ENCODE results near the gene COL24A1. TPM values are rescaled to one million over a fixed set of nuclear protein-coding genes. Genes with fewer than 3 reads are reported as not detected.
"Not testable (repeated sequence)": the region's sequence is repeated elsewhere in the genome, so short reads cannot be mapped to it uniquely, and the experiment has no call there.

COL24A1 gene
- total RNA-seq, 1 donor from 2014 or later, result not detected

GRCh38 chr1:85748120-85748519, 408.5 kb downstream of the COL24A1 start:
- intact Hi-C loops (cut with micrococcal nuclease), result no loop called here
- H3K4me3 Mint-ChIP-seq, result no peak overlapping the region
- no peaks in the 10 kb centered on the region for H3K36me3 Mint-ChIP-seq (ENCODE audit: low read depth)
- H3K27ac Mint-ChIP-seq, result no peak overlapping the region
- no peaks in the 10 kb centered on the region for H3K9me3 Mint-ChIP-seq
- H3K4me1 Mint-ChIP-seq (ENCODE audit: low read depth), result no peaks in the 10 kb centered on the region
- peaks cover 2% of the 10 kb centered on the region for H3K27me3 Mint-ChIP-seq (ENCODE audit: insufficient read depth)
- no peak for DNase-seq (ENCODE audit: low spot score)

GRCh38 chr1:85746777-85747176, 409.8 kb downstream of the COL24A1 start:
- Mint-ChIP-seq H3K27me3 (ENCODE audit: insufficient read depth) (peaks cover 8% of the 10 kb centered on the region), H3K4me1 (ENCODE audit: low read depth) (no peaks in the 10 kb centered on the region), H3K9me3 (no peaks in the 10 kb centered on the region), H3K27ac (no peak overlapping the region), H3K4me3 (no peak overlapping the region), H3K36me3 (ENCODE audit: low read depth) (no peaks in the 10 kb centered on the region)
- no peak for DNase-seq (ENCODE audit: low spot score)
- intact Hi-C loops (cut with micrococcal nuclease), result no loop called here

DNA sequence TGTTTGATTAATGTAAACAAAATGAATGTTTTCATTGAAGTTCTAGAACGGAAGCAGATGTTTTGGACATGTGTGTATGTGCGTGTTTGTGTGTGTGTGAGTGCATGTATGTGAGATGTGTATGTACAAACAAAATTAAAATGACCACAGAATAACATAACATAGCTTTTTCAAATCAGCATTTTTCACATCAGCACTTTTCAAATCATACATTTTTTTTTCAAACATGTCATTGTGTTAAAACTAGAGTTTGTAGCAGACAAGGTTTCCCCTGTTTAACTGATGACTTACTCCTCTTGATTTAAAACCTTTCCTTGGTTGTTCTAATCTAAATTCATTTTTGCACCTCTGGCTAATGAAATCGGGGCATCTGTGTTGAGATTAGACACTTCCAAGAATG, 412.8 kb downstream of the COL24A1 start:
- no peaks in the 10 kb centered on the region for H3K36me3 Mint-ChIP-seq (ENCODE audit: low read depth)
- DNase-seq (ENCODE audit: low spot score), result no peak
- H3K4me3 Mint-ChIP-seq, result no peak overlapping the region
- no peak overlapping the region for H3K27ac Mint-ChIP-seq
- no peaks in the 10 kb centered on the region for H3K4me1 Mint-ChIP-seq (ENCODE audit: low read depth)
- peaks cover 8% of the 10 kb centered on the region for H3K27me3 Mint-ChIP-seq (ENCODE audit: insufficient read depth)
- intact Hi-C loops (cut with micrococcal nuclease), result no loop called here
- no peaks in the 10 kb centered on the region for H3K9me3 Mint-ChIP-seq

DNA sequence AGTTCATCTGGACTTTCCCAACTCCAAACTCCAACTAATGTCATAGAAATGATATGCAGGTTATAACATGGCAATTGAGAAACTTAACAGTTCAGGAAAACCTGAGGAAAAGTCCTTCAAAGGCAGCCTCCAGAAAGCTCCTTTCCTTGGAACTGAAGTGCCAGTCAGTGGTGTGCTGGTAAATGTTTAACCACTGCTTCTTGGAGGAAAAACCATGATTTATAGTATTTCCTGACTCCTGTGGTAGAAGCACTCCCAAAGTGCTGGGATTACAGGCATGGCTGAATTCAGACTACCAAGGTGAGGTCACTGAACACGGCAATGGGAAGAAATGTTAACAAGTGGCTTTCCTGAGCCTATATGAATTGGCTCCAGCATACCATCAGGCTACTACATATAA, 421.6 kb downstream of the COL24A1 start:
- intact Hi-C loops (cut with micrococcal nuclease), result no loop called here
- Mint-ChIP-seq H3K36me3 (ENCODE audit: low read depth) (no peaks in the 10 kb centered on the region), H3K4me3 (no peak overlapping the region), H3K9me3 (no peaks in the 10 kb centered on the region), H3K4me1 (ENCODE audit: low read depth) (no peaks in the 10 kb centered on the region), H3K27me3 (ENCODE audit: insufficient read depth) (no peaks in the 10 kb centered on the region), H3K27ac (no peak overlapping the region)
- no peak for DNase-seq (ENCODE audit: low spot score)

GRCh38 chr1:85718678-85719340, 437.8 kb downstream of the COL24A1 start:
- peaks cover 16% of the 10 kb centered on the region for H3K9me3 Mint-ChIP-seq
- DNase-seq (ENCODE audit: low spot score), result no peak
- no peak overlapping the region for H3K27ac Mint-ChIP-seq
- peaks cover 5% of the 10 kb centered on the region for H3K4me1 Mint-ChIP-seq (ENCODE audit: low read depth)
- intact Hi-C loops (cut with micrococcal nuclease), result no loop called here
- no peaks in the 10 kb centered on the region for H3K27me3 Mint-ChIP-seq (ENCODE audit: insufficient read depth)
- no peaks in the 10 kb centered on the region for H3K36me3 Mint-ChIP-seq (ENCODE audit: low read depth)
- H3K4me3 Mint-ChIP-seq, result no peak overlapping the region

DNA sequence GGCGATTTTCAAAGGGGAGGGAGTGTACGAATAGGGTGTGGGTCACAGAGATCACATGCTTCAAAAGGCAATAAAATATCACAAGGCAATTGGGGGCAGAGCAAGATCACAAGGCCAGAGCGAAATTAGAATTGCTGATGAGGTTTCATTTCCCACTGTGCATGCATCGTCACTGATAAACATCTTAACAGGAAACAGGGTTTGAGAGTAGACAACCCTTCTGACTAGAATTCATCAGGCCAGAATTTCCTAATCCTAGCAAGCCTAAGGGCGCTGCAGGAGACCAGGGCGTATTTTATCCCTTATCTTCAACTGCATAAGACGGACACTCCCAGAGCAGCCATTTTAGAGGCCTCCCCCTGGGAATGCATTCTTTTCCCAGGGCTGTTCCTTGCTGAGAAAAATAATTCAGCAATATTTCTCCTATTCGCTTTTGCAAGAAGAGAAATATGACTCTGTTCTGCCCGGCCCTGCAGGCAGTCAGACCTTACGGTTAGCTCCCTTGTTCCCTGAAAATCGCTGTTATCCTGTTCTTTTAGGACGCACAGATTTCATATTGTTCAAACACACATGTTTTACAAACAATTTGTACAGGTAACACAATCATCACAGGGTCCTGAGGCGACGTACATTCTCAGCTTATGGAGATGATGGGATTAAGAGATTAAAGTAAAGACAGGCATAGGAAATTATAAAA, 442.0 kb downstream of the COL24A1 start:
- intact Hi-C loops (cut with micrococcal nuclease); H3K27me3 Mint-ChIP-seq (ENCODE audit: insufficient read depth); H3K36me3 Mint-ChIP-seq (ENCODE audit: low read depth); DNase-seq (ENCODE audit: low spot score); H3K4me3 Mint-ChIP-seq; H3K4me1 Mint-ChIP-seq (ENCODE audit: low read depth); H3K27ac Mint-ChIP-seq: not testable (repeated sequence)
- H3K9me3 Mint-ChIP-seq, result peaks cover 14% of the 10 kb centered on the region

- H3K4me3 Mint-ChIP-seq, result no peak overlapping the region
- peaks cover 3% of the 10 kb centered on the region for H3K9me3 Mint-ChIP-seq
- H3K27ac Mint-ChIP-seq, result no peak overlapping the region
- no peak for DNase-seq (ENCODE audit: low spot score)
- intact Hi-C loops (cut with micrococcal nuclease), result loop anchor here (1.0 to 10.0 kb wide), 12 partner anchors 86 to 1698 kb away; partner anchors contain the start of genes BCL10, C1orf52, CCN1 and ODF2L
- H3K36me3 Mint-ChIP-seq (ENCODE audit: low read depth), result peaks cover 16% of the 10 kb centered on the region
- peaks cover 5% of the 10 kb centered on the region for H3K4me1 Mint-ChIP-seq (ENCODE audit: low read depth)
- H3K27me3 Mint-ChIP-seq (ENCODE audit: insufficient read depth), result peaks cover 3% of the 10 kb centered on the region
These were observed 447.7 kb downstream of the COL24A1 start for GRCh38 chr1:85708829-85709227.

- Mint-ChIP-seq H3K27ac (no peak within 1 kb of the TSS), H3K9me3 (no peaks in the 10 kb centered on the region), H3K36me3 (ENCODE audit: low read depth) (peaks cover 20% of the 10 kb centered on the region), H3K4me3 (no peak within 1 kb of the TSS), H3K4me1 (ENCODE audit: low read depth) (peaks cover 11% of the 10 kb centered on the region), H3K27me3 (ENCODE audit: insufficient read depth) (no peaks in the 10 kb centered on the region)
- peak; percentile 82 for DNase-seq (ENCODE audit: low spot score)
- intact Hi-C loops (cut with micrococcal nuclease), result loop anchor here (1.0 to 10.0 kb wide), 12 partner anchors 85 to 1699 kb away; partner anchors contain the start of genes BCL10, C1orf52, CCN1 and ODF2L
These were observed 448.4 kb downstream of the COL24A1 start, which contains the start of gene ZNHIT6 for GRCh38 chr1:85707990-85708828. Gene ZNHIT6, minus strand, starts transcription at chr1:85708433. Its CDS starts 149 bp downstream, at chr1:85708284.

GRCh38 chr1:85707267-85707989, 449.1 kb downstream of the COL24A1 start:
- no peak overlapping the region for H3K27ac Mint-ChIP-seq
- no peaks in the 10 kb centered on the region for H3K9me3 Mint-ChIP-seq
- no peak for DNase-seq (ENCODE audit: low spot score)
- peaks cover 13% of the 10 kb centered on the region for H3K4me1 Mint-ChIP-seq (ENCODE audit: low read depth)
- intact Hi-C loops (cut with micrococcal nuclease), result loop anchor here (5.0 to 10.0 kb wide), 7 partner anchors 410 to 1700 kb away; partner anchors contain the start of genes ODF2L, SH3GLB1 and SSX2IP
- no peaks in the 10 kb centered on the region for H3K27me3 Mint-ChIP-seq (ENCODE audit: insufficient read depth)
- no peak overlapping the region for H3K4me3 Mint-ChIP-seq
- peaks cover 22% of the 10 kb centered on the region for H3K36me3 Mint-ChIP-seq (ENCODE audit: low read depth)

DNA sequence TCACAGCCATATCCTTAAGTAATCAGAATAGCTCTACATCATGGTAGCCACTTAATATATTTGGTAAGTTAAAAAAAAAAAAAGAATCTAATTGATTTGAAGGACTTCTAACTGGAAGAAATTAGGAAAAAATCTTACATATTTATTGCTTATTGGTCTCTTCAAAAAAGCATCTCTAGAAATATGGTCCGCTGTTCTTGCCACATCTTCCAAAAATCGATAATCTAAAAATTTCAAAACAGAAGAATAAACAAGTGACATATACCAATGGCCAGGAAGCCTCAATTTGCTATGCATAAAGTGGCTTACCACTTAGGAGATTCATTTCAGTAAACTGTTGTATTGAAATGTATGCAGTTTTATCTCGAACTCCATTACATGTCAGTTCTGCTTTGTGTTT, 450.6 kb downstream of the COL24A1 start:
- Mint-ChIP-seq H3K4me3 (peak overlapping the region; percentile 66), H3K9me3 (no peaks in the 10 kb centered on the region), H3K27me3 (ENCODE audit: insufficient read depth) (no peaks in the 10 kb centered on the region)

GRCh38 chr1:85700422-85700821, 456.1 kb downstream of the COL24A1 start:
- no peak overlapping the region for H3K27ac Mint-ChIP-seq
- H3K36me3 Mint-ChIP-seq (ENCODE audit: low read depth), result peaks cover 44% of the 10 kb centered on the region
- intact Hi-C loops (cut with micrococcal nuclease), result loop anchor here (10.0 kb wide), 3 partner anchors 636 to 1004 kb away; partner anchors contain the start of genes ODF2L and SH3GLB1
- H3K4me3 Mint-ChIP-seq, result no peak overlapping the region
- peaks cover 13% of the 10 kb centered on the region for H3K4me1 Mint-ChIP-seq (ENCODE audit: low read depth)
- no peaks in the 10 kb centered on the region for H3K9me3 Mint-ChIP-seq
- no peaks in the 10 kb centered on the region for H3K27me3 Mint-ChIP-seq (ENCODE audit: insufficient read depth)
- DNase-seq (ENCODE audit: low spot score), result no peak

More for the DNA sequence above, 450.6 kb downstream of the COL24A1 start:
- no peak overlapping the region for H3K27ac Mint-ChIP-seq
- DNase-seq (ENCODE audit: low spot score), result no peak
- peaks cover 13% of the 10 kb centered on the region for H3K4me1 Mint-ChIP-seq (ENCODE audit: low read depth)
- intact Hi-C loops (cut with micrococcal nuclease), result loop anchor here (5.0 to 10.0 kb wide), 7 partner anchors 409 to 1701 kb away; partner anchors contain the start of genes ODF2L, SH3GLB1 and SSX2IP
- peaks cover 32% of the 10 kb centered on the region for H3K36me3 Mint-ChIP-seq (ENCODE audit: low read depth)

DNA sequence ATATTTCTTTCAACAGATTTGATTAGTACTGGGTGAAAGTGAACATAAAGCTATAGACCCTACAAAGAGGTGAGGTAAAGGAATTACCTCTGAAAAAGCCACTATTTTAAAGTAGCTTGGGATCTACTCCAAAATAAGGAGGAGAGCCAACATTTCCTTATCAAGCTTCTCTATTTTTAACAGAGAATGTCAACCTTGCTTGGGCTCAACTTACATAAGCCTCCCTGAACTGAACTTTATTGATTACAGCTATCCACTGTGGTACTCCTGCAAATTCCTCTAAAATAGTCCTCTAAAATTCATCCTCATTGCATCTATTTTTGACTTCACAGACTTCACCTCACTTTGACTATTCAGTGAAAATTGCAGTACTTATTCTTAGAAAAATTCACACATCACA, 458.7 kb downstream of the COL24A1 start:
- peaks cover 42% of the 10 kb centered on the region for H3K36me3 Mint-ChIP-seq (ENCODE audit: low read depth)

More for the DNA sequence above, 458.7 kb downstream of the COL24A1 start:
- no peak overlapping the region for H3K4me3 Mint-ChIP-seq
- intact Hi-C loops (cut with micrococcal nuclease), result no loop called here
- H3K9me3 Mint-ChIP-seq, result no peaks in the 10 kb centered on the region
- H3K4me1 Mint-ChIP-seq (ENCODE audit: low read depth), result no peaks in the 10 kb centered on the region
- H3K27ac Mint-ChIP-seq, result no peak overlapping the region
- H3K27me3 Mint-ChIP-seq (ENCODE audit: insufficient read depth), result no peaks in the 10 kb centered on the region
- no peak for DNase-seq (ENCODE audit: low spot score)

Measured in activated T-helper 1 cell treated with anti-CD3 and anti-CD28 coated beads, Interleukin-12 subunit alpha, Interleukin-12 subunit beta, Interleukin-2, Interleukin-4 antibody, amounts not matched to agents 30 ng/mL and 10 ng/mL and 1 ng/mL, durations not matched to agents 14 hours and 24 hours and 36 hours (primary cell).